ENCODE data around the gene ATG4B.

- TF ChIP-seq POLR2A (conservative IDR thresholded peaks at IDR 0.05) (peak; percentile 24; the same call in 1 of the 2 replicates), CEBPB (tag; IDR thresholded peaks at IDR 0.05) (no peak), THRA (IDR thresholded peaks at IDR 0.05) (no peak), FOXA1 (IDR thresholded peaks at IDR 0.05; ENCODE audit: borderline replicate concordance) (no peak), RAD21 (CRISPR knock-in tag; conservative IDR thresholded peaks at IDR 0.05 in 1 of 2, IDR thresholded peaks at IDR 0.05 in 1 of 2) (no peak), ETV6 (IDR thresholded peaks at IDR 0.05; ENCODE audit: borderline replicate concordance in 1 of 2, low read depth in 2 of 2, low read length in 1 of 2) (no peak), ETV6 (CRISPR knock-in tag; IDR thresholded peaks at IDR 0.05; ENCODE audit: borderline replicate concordance) (no peak), NR3C1 (CRISPR knock-in tag; IDR thresholded peaks at IDR 0.05) (no peak), ZNF785 (CRISPR knock-in tag; IDR thresholded peaks at IDR 0.05) (no peak)
Observed at GRCh38 chr2:241676665-241677064, 39.2 kb downstream of the ATG4B start.
